Retina (tissue), 1 donor: ENCODE data around the gene IPO13.

ENCODE experiments used
- DNase-seq: peaks from one replicate; pipeline ENCODE4 v3.0.0-alpha.2; 2016

IPO13 gene

DNA sequence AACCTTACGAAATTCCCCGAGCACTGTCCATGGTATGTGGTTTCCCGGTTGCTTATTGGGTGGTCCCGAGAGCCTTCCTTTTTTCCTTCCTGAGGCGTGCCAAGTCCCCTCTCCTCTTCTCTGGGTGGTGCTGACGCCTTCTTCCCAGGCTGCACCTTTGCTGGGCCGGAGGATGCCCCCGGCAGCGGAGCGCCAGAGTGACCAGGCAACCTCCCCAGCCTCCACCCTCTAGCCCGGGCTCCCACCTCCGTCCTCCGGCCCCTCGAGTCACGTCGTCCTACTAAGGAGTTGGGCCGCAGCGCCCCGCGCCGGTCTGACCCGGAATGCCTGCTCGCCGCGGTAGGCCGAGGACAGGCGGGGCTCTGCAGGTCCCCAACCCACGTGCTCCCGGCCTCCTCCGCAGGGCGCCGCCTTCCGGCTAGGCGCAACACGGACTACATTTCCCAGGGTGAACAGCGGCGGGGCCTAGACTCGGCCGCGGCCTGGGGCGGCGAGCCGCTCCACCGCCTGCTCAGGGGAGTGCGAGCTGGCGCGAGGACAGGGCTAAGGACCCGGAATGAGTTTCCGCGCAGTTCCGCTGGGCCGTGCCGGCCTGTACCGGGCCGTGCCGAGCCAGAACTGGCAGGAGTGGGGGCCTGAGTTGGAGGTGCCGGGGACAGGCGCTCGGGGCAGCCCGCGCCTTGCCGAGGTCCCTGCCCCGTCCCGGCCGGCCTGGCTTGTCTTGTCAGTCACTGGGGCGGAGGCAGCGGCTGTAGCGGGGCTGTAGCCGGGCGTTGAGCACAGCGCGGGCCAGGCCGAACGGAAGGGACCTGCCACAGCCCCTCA lies at the start of gene IPO13:
Gene IPO13, plus strand, starts transcription at position 715 of the 825 bp plus-strand sequence. CDS start 651 bp downstream, outside the sequence.
- peak; percentile 100 for DNase-seq

DNA sequence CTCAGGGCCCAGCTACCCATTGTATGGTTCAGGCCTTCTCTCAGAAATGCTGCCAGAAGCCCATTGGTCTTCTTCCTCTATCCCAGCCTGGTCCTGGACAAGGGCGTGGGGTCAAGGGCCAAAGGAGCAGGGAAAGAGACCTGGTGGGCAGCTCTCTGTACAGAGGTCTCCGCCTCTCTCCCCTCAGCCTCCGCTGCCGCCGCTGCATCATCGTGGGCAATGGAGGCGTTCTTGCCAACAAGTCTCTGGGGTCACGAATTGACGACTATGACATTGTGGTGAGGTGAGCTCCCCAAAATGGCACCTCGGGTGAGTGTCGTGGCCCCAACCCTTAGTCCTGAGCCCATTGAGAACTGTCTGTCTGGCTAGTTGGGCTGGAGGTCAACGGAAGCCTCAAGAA lies 47.8 kb upstream of the IPO13 start:
- DNase-seq = no peak

- DNase-seq = no peak
These were observed 46.4 kb upstream of the IPO13 start for GRCh38 chr1:43900386-43900785.

DNA sequence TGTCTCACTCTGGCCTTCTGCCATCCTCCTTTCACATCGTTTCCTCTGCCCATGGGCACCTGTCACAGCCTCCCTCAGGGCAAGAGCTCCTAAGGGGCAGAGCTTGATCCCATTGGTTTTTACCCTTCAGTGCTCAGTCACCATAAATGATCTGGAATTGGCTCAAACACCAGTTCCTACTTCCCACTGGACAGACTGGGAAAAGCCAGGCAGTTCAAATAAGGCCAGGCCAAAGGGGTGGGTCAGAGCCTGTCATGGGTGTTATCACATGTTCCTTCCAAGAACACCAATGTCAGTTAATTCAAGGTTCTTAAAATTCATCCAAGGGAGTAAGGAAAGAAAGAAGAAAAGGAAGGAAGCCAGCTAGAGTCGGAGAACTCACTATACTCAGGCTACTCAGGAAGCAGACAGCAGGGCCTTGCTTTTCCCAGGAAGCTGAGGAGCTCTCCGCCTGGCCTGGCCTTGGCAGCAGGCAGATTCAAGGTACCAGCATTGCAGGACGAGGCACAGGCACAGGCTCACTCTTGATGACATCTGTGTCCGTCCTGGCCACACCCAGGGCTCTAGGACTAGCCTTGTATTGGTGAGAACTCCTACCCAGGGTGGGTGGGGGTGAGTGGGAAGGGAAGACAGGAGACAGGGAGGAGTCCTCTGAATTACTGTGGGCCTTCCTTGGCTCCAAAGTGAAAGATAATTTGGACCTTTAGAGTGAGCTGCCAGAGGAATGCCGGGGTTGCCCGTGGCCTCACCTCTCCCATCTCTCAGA lies 45.4 kb upstream of the IPO13 start:
- DNase-seq = no peak

GRCh38 chr1:43902058-43902831 lies 44.5 kb upstream of the IPO13 start:
- DNase-seq = no peak

DNA sequence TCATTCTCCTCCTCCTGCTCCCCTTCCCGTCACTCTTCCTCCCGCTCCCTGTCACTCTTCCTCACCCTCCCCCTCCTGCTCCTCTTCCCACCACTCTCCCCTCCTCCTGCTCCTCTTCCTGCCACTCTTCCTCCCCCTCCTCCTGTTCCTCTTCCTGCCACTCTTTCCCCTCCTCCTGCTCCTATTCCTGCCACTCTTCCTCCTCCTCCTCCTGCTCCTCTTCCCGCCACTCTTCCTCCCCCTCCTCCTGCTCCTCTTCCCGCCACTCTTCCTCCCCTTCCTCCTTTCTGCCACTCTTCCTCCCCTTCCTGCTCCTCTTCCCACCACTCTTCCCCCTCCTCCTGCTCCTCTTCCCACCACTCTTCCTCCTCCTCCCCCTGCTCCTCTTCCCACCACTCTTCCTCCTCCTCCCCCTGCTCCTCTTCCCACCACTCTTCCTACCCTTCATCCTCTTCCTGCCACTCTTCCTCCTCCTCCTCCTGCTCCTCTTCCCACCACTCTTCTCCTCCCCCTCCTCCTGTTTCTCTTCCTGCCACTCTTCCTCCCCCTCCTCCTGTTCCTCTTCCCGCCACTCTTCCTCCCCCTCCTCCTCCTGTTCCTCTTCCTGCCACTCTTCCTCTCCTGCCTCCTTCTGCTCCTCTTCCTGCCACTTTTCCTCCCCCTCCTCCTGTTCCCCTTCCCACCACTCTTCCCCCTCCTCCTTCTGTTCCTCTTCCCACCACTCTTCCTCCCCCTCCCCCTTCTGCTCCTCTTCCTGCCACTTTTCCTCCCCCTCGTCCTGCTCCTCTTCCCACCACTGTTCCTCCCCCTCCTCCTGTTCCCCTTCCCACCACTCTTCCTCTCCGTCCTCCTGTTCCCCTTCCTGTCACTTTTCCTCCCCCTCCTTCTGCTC lies 41.8 kb upstream of the IPO13 start:
- no peak for DNase-seq

- no peak for DNase-seq
These were observed 38.5 kb upstream of the IPO13 start for GRCh38 chr1:43908226-43908625.

GRCh38 chr1:43908858-43909257 lies 37.9 kb upstream of the IPO13 start:
- DNase-seq = no peak

DNA sequence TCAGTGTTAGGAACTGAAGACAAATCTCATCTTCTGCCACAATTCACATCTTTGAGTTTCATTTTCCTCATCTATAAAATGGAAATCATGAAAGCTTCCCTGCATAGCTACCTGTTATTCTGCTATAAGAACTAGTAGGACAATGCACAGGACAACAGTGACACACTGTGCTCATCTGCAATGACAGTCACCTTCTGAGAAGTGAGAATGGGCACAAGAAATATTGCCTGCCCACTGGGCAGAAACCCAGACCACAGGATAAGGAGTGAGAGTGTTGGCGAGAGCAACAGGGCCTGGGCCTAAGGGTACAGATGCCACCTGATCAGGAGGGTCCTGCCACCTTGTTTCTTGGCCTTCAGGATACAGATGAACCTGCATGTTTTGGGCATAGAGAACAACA lies 36.4 kb upstream of the IPO13 start:
- DNase-seq = no peak

- DNase-seq = peak; percentile 36
These were observed 34.1 kb upstream of the IPO13 start for GRCh38 chr1:43912607-43913006.

DNA sequence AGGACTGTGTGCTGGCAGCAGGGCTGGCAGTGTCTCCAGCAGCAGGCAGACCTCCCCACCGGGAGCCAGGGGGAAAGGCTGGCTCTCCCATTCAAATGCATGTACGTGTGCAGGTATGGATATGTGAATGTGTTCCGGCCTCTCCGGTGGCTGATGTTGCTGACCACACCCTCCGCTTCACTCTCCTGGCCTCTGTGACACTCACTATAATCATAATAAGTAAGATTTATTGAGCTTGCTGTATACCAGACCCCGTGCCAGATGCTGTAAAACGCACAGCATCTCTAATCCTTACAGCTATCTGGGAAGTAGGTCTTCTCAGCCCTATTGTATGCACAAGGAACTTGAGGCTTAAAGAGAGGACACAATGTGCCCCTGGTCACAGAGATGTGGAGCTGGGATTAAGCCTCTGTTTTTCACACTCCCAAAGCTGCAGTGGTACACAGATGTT lies 33.7 kb upstream of the IPO13 start:
- peak; percentile 33 for DNase-seq

- DNase-seq = no peak
These were observed 32.9 kb upstream of the IPO13 start for GRCh38 chr1:43913666-43914360.

GRCh38 chr1:43914576-43915525 lies 31.9 kb upstream of the IPO13 start:
- no peak for DNase-seq

- DNase-seq = no peak
These were observed 26.8 kb upstream of the IPO13 start for GRCh38 chr1:43919906-43920305.

GRCh38 chr1:43921022-43921421 lies 25.7 kb upstream of the IPO13 start:
- DNase-seq = no peak

- DNase-seq = no peak
These were observed 22.2 kb upstream of the IPO13 start for GRCh38 chr1:43924516-43924915.

DNA sequence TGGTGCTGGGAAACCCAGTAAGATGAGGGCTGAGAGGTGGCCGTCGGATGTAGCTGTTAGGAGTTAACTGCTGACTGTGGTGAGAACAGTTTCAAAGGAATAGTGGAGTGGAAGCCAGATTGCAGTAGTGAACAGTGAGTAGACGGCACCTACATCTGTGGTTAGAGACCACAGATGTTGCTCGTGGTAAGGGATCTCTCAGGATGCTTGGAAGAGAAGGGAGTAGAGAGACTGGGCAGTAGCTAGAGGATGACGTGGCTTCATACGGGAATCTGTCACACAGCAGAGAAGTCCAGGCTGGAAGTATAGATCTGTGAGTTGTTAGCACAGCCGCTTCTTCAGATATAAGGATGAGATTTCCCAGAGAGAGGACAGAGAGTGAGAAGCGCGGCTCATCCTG lies 20.9 kb upstream of the IPO13 start:
- no peak for DNase-seq

GRCh38 chr1:43930168-43930948 lies 16.4 kb upstream of the IPO13 start:
- no peak for DNase-seq

DNA sequence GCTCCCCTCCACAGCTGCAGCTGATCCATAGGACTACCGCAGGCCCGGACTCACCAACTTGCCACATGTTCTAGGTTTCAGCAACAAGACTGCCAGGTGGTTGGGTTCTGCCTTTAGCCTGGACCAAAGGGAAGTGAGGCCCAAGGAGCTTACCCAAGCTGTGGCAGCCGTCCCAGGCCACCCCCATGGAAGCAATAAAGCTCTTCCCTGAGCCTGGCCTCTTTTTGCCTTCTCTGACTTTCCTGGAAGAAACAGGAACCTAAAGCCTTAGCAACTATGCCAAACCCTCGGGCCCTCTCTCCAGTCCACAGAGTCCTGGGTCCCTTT lies 15.8 kb upstream of the IPO13 start:
- no peak for DNase-seq
